DMS153 treated with DMSO at 0.1 percent for 48 hours (cell line): Measurements from ENCODE around the gene MUSK.

ENCODE experiments used
- DNase-seq: peaks from one replicate; lab custom pipeline; 2025; ENCODE audit not compliant: unreplicated experiment; lab: John Stamatoyannopoulos, UW

MUSK gene

GRCh38 chr9:110847671-110848070 lies 179.1 kb downstream of the MUSK start:
- no peak for DNase-seq

GRCh38 chr9:110850401-110851135 lies 182.0 kb downstream of the MUSK start:
- no peak for DNase-seq
